AG04450 (cell line): ENCODE data around the gene TRIM7. TPM values are rescaled to one million over a fixed set of nuclear protein-coding genes. Genes with fewer than 3 reads are reported as not detected.
A peak's percentile ranks its signal among the peaks of the same experiment; 100 is the strongest.
"Not testable (repeated sequence)": the region's sequence is repeated elsewhere in the genome, so short reads cannot be mapped to it uniquely, and the experiment has no call there.

Source experiments
- CTCF ChIA-PET: fragments of 300-600, 350-600 bp; formaldehyde crosslinking; extraction: SDS; loops from one replicate; lab custom pipeline; 2022; ENCODE audit warnings: antibody characterized with exemption, inconsistent platforms; lab: Charles Lee
- POLR2A ChIA-PET: fragments of 350-600 bp; formaldehyde crosslinking; extraction: SDS; loops from one replicate; lab custom pipeline; 2021; ENCODE audit warnings: antibody characterized with exemption, inconsistent platforms; lab: Yijun Ruan, JAX
- DNase-seq: peaks from one replicate; pipeline ENCODE4 v3.0.0-alpha.2; 2011; ENCODE audit warnings: low read depth, low spot score
- H3K27ac ChIP-seq: one replicate; pipeline ENCODE4 v1.5.1; 2012; ENCODE audit warnings: low read depth, low read length, control low read depth
- H3K27me3 ChIP-seq: one replicate; pipeline ENCODE4 v1.6.0; 2012; ENCODE audit warnings: low read length; ENCODE audit not compliant: control insufficient read depth, insufficient read depth
- H3K4me3 ChIP-seq: 2 replicates; pipeline ENCODE4 v1.5.1; 2011; ENCODE audit warnings: mild to moderate bottlenecking, low read depth, low read length, control low read depth
- H3K9me3 ChIP-seq: 2 replicates; pipeline ENCODE4 v1.5.1; 2012; ENCODE audit warnings: low read length; ENCODE audit not compliant: control insufficient read depth, insufficient read depth
- CTCF ChIP-seq: IDR thresholded peaks from 2 replicates; pipeline ENCODE4 v1.5.1; 2011; ENCODE audit warnings: low read depth, low read length, control low read depth, inconsistent platforms
- polyA plus RNA-seq: library from polyadenylated mRNA; depleted of rRNA; stranded (reverse); fragments of >200 nt; gene quantifications from 2 replicates; pipeline ENCODE4 v1.2.3, GENCODE V29; 2011

The TRIM7 gene
- polyA plus RNA-seq, 1 experiment: 1.1 TPM

- ChIA-PET POLR2A (no interaction called here), CTCF (no interaction called here)
Measured at GRCh38 chr5:181166812-181167733, 37.9 kb downstream of the TRIM7 start.

GRCh38 chr5:181164076-181164952 lies 40.7 kb downstream of the TRIM7 start:
- ChIA-PET CTCF (interaction anchor here (0.5 to 1.3 kb wide), 2 partner anchors 20 to 89 kb away, joined by 3 to 4 read pairs; no protein-coding TSS in a partner anchor), POLR2A (no interaction called here)
- TF ChIP-seq CTCF: no peak
- no peak for DNase-seq
- H3K27ac ChIP-seq: no peak overlapping the region
- H3K9me3 ChIP-seq: no peaks in the 10 kb centered on the region; the same call in 1 of the 2 replicates
- peaks cover 5% of the 10 kb centered on the region for H3K27me3 ChIP-seq
- H3K4me3 ChIP-seq: no peak overlapping the region

More at GRCh38 chr5:181166812-181167733, 37.9 kb downstream of the TRIM7 start:
- H3K9me3 ChIP-seq: no peaks in the 10 kb centered on the region; the same call in 1 of the 2 replicates
- no peak for TF ChIP-seq CTCF
- peaks cover 5% of the 10 kb centered on the region for H3K27me3 ChIP-seq
- H3K4me3 ChIP-seq: no peak overlapping the region
- no peak for DNase-seq
- no peak overlapping the region for H3K27ac ChIP-seq

GRCh38 chr5:181163487-181164075 lies 41.4 kb downstream of the TRIM7 start:
- Histone ChIP-seq H3K27me3 (peaks cover 2% of the 10 kb centered on the region), H3K9me3 (no peaks in the 10 kb centered on the region; the same call in 1 of the 2 replicates), H3K4me3 (no peak overlapping the region), H3K27ac (no peak overlapping the region)
- DNase-seq: no peak
- CTCF ChIA-PET: interaction anchor here (0.5 to 1.3 kb wide), 3 partner anchors 21 to 90 kb away, joined by 3 to 4 read pairs (median 3); no protein-coding TSS in a partner anchor
- POLR2A ChIA-PET: no interaction called here
- no peak for TF ChIP-seq CTCF

- CTCF ChIA-PET: interaction anchor here (0.6 kb wide), 1 partner anchor 21 kb away, joined by 3 read pairs; no protein-coding TSS in a partner anchor
- H3K27ac ChIP-seq: peak overlapping the region; percentile 80
- TF ChIP-seq CTCF: no peak
- DNase-seq: no peak
- no peak overlapping the region for H3K4me3 ChIP-seq
- H3K27me3 ChIP-seq: no peaks in the 10 kb centered on the region
- POLR2A ChIA-PET: no interaction called here
- no peaks in the 10 kb centered on the region; the same call in 1 of the 2 replicates for H3K9me3 ChIP-seq
Measured at GRCh38 chr5:181161534-181162175, 43.3 kb downstream of the TRIM7 start.

GRCh38 chr5:181160755-181161533 lies 44.1 kb downstream of the TRIM7 start:
- H3K27me3 ChIP-seq, H3K9me3 ChIP-seq, DNase-seq, POLR2A ChIA-PET: not testable (repeated sequence)
- H3K27ac ChIP-seq: peak overlapping the region; percentile 80
- peak overlapping the region; percentile 35; the same call in 1 of the 2 replicates for H3K4me3 ChIP-seq
- CTCF ChIA-PET: interaction anchor here (1.2 to 1.9 kb wide), 2 partner anchors 24 to 376 kb away, joined by 4 to 8 read pairs; no protein-coding TSS in a partner anchor
